Measurements from ENCODE around the gene CAMSAP2.

- TF ChIP-seq POLR2A (IDR thresholded peaks at IDR 0.05; ENCODE audit: control extremely low read depth in 1 of 2, low read depth in 2 of 2, low read length in 2 of 2) (no peak), USF2 (IDR thresholded peaks at IDR 0.05; ENCODE audit: low read length) (no peak), GABPA (IDR thresholded peaks at IDR 0.05; ENCODE audit: borderline replicate concordance, insufficient read depth, low read length) (no peak)
Measured at GRCh38 chr1:200749090-200749489, 10.4 kb downstream of the CAMSAP2 start.
